HG03135 (cell line): Measurements from ENCODE around the gene FAM170B.

Source experiments
- ATAC-seq: cut with Tn5 transposase; IDR thresholded peaks from one replicate; pipeline ENCODE4 v1.9.1; 2021; ENCODE audit warnings: mild to moderate bottlenecking, moderate library complexity; ENCODE audit not compliant: unreplicated experiment

Gene FAM170B

DNA sequence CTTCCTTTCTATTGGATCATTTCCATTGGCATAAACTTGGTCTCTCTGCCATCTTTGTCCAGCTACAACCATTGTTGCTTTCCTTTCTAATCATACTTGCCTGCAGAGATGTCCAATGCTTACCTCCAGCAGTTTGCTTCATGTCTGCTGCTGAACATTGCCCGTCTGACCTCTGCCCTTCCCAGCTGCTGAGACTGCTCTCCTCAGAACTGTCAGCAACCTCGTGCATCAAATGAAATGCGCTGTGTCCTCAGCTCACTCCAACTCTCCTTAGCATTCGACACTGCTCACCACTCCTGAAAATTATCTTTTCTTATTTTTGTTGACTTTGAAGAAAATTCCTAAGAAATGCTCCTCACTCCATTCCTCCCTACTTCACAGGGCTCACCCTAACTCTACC, 5.0 kb downstream of the FAM170B start:
- no peak for ATAC-seq

DNA sequence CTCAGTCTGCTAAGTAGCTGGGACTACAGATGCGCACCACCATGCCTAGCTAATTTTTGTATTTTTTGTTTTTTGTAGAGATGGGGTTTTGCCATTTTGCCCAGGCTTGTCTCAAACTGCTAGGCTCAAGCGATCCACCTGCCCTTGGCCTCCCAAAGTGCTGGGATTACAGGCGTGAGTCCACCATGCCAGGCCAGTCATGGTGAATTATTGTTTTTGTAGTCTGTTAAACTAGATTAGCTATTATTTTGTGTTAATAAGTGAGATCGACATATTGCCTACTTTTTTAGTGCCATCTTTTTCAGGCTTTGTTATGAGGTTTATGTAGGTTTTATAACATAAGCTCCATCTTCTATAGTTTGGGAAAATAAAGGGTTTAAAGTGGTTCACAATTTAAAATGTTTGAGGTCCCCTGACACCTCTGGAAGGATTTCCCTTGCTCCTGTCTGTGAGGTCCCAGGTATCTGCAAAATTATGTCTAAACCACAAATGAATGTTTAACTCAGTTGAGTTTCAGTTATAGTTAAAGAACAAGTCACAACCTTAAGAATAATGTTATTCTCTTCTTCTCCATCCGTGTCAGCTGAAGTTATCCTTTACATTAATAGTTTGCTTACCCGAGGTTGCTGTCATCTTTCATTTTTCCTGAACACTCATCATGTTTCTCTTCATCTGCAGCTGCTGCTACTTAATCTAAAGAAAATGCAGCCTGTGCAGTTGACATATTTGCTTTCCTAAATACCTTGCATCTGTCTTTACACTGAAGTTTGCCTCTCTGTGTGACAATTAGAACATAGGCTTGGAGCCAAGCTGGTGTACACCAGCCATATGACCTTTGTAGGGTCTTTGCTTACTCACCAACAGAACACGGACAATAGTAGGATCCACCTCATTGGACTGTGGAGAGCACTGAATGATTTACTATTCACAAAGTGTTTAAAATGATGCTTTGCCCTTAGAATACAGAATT, 9.6 kb downstream of the FAM170B start:
- no peak for ATAC-seq

DNA sequence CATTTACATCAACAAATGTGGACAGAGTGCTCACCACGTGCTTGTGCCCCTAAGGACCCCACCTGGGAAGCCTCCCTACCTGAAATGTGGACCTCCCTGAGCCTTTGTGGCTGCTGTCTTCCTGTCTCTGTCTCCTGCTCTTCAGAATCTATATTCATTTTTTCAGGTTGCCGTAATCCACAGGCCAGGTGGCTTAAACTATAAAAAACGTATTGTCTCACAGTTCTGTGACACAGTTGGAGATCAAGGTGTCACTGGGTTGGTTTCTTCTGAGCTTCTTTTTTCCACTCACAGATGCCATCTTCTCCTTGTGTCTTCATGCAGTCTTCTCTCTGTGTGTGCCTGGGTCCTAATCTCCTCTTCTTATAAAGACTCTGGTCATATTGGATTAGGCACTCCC, 12.9 kb downstream of the FAM170B start:
- no peak for ATAC-seq

DNA sequence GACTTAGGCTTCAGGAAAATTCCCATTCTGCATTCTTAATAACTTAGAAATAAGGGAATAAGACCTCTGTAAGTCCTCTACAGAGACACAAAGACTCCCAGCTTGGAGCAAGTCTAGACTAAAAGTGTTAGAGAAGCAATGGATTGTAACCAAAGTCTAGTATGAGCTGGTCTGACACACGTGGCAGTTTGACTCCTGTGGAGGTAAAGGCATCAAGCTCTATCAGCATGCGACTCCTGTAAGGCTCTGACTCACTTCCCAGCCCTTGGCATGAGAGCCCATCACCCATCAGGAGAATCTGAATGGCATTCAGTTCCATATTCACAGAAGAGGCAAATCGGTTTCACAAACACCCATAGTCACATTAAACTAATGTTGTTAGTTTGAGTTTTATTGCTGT, 14.1 kb downstream of the FAM170B start:
- no peak for ATAC-seq

DNA sequence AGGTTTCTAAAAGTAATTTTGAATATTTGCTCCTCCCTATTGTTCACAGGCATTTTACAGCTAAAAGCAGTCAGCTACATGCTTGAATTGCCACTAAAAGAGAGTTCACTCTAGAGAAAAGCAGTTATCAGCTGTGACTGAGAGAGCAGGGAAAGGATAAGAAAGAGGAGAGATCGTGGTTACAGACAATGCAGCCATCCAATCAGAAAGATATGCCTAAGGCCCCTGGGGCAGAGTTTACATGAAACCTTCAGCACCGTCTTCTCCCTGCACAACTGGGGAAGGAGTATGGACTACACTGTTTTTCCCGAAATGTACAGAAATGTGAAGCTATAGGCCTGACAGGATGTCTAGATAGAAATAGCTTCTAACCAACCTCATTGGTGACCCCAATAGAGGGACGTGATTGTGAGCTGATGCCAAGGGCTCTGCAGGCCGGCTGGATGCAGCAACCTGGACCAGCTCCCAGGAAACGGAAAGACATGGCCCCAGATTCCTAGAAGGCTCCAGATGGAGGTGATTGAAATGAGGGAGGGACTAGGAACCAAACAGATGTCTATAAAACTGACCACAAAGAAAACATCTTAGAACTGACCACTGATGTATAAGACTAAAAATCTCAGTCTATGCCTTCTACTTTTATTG, 15.3 kb downstream of the FAM170B start:
- ATAC-seq, result no peak

DNA sequence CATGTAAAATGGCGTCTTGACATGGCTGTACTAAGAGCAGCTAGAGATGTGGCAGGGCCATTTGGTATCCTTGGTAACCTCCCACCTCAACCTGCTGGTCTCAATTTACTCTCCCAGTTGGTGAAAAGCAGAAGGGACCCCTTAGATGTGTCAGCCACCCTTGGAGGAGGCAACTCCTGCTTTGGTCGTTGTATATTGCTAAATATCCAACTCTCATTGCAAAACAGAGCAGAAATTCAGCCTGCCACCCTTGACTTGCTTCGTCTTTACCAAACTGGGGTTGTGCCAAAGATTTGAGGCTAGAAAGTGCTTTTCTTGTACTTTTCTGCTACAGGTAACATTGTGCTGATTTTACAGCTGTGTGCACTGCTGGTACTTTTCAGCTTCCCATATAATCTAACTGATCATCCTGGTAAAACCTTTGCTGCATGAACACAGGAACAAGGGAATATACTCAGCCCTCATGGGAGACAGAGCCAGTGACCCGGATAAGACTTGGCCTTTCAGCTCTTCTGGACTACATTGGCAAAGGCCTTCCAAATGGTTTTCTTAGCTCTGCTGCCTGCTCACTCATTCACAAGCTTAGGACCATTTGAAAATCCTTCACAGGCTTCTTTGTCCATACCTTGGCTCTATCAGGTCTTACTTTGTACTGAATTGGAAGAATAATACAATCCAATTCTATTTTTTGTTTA, 16.3 kb downstream of the FAM170B start:
- no peak for ATAC-seq

DNA sequence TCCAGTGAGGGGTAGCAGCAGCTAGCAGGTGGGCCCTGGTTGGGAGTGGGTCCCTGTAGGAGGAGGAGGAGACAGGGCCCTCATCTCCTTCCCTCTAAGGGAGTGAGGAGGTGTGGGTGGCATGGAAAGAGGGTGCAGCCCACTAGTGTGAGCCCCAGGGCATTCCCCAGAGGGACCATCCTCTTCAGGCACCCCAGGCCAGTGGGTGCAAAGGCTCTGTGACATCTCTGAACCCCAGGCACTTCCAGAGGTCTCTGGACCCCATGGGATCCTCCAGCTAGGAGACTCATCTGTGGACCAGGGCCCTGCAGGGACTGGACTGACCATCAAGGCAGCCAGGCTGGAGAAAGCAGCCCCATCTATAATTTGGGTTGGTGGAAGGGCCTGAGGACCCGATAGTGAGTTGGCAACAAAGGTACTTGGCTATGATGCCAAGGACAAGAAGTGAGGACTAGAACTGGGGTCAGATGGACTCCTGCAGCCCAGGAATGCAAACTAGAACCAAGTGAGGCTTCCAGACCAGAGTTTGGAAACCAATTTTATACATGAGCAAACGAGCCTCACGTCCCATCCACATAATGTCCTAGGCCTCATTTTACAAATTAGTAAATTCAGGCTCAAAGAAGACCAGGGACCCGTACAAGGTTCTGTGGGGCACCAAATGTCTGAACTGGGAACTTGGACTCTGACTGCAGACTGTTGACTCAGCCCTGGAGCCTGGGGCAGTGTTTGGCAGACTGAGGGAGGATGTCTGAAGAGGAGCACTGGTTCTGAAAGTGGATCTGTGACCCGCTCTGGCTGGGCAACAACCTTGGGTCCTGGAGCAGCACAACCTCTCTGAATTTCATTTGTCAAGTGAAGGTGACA, 17.1 kb downstream of the FAM170B start:
- ATAC-seq, result no peak

DNA sequence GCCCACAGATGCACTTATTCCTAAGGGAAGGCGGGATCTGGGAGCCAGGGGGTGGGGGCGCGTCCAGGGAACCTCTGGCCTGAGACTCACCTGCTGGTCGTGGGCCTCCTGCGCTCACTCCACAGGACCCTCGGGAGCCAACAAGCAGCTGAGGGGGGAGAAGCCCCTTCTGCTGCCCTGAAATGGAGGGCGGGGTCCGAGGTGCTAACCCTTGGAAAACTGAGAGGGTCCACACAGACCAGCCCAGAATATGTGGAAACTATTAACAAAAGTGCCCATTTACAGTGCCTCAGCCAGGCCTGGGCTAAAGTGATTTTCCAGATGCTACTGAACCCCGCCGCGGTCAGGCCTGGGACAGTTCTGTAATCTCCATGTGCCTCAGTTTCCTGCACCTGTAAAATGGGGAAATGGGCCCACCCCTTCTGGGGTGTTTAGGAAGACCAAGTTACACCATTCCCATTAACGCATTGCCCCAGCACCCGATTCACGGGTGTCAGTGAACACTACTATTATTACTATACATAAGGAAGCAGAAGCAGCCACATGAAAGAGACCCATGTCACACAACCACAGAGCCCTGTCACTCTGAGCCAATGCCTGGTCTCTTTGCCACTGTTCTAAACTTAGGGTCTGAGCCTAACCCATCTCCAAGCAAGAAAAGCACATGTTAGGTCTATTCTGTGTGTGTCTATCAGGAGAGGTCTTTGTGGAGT, 17.9 kb downstream of the FAM170B start:
- no peak for ATAC-seq

DNA sequence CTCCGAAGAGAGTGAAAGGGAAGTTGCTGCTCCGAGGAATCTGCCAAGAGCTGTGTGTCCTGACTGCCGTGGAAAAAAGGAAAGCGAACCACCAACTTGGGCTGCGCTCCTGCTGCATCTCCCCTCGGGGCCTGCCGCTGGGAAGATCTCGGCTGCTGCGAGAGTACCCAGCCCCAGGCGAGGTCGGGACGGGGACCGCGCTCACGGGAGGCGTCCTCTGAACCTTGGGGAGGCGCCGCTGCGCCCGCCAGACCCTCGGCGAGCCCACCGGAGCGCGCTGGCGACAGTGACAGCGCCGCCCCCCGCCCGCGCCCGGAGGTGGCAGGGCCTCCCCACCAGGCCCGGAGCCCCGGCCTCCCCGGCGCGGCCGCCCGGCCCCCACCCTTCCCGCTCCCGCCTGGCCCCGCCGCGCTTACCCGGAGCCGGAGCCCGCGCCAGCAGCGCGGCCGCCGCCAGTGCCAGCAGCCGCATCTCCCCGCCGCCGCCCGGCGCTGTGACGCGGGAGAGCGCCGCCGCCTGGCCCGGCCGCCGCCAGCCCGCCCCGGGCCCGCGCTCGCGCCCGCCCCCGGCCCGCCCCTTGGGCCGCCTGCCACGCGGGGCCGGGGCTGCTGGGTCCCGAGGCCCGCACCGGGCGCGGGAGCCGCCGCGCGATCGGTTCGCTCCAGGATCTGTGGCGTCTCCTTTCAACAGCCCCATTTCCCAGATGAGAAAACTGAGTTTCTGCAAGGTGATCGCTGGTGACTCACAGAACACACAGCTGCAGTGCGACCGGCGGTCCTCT, 18.6 kb downstream of the FAM170B start, which contains the start of gene VSTM4:
TSS of gene VSTM4 (minus strand) at position 508 of the 781 bp plus-strand sequence. CDS start at position 471, 37 bp downstream.
- ATAC-seq, result no peak

DNA sequence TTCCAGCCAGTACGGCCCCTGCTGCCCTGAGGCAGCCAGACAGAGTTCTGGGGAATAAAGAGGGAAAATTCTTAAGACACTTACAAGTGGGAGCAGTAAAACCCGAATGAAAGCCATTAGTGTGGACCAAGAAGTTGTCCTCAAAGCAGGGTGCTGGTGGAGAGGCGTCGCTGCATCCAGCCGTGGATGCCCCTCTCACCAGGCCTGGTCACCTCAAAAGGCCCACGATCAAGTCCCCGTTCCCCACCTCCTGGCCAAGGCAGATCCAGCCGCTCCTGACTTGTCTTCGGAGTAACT, 19.2 kb downstream of the FAM170B start:
- ATAC-seq, result no peak

DNA sequence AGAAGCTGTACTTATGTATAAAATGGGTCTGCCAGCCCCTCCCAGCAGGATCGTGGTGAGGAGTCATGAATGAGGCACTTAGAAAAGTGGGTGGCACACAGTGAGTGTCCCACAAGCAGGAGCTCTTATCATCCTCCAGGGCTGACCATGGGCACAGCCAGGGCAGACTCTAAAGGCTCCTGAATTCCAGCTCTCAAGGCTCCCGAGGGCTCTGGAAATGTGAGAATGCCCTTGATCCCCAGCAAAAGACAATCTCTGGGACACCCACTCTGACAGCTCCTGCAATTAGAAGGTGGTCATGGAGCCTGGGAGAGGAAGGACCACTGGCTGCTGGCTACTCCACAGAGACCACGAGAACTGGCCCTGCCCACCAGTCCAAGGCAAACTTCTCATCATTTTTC, 20.1 kb downstream of the FAM170B start:
- no peak for ATAC-seq

DNA sequence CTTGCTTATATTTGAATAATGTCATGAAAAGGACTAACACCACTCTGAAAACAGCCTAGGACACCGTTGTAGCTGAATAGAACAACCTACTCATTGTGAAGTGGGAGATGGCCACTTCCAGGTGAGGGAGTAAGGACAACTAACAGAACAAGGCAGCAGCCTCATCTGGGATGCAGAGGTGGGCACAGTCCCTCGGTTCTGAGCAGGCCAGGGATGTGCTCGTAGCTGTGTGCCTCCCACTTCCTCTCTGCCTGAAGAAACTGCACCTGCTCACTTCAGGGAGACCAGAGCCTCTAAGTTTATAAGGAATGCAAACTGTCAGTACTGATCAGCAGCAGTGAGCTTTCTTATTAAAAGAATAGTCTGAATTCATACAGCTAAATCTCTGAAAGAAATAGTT, 21.0 kb downstream of the FAM170B start:
- no peak for ATAC-seq

DNA sequence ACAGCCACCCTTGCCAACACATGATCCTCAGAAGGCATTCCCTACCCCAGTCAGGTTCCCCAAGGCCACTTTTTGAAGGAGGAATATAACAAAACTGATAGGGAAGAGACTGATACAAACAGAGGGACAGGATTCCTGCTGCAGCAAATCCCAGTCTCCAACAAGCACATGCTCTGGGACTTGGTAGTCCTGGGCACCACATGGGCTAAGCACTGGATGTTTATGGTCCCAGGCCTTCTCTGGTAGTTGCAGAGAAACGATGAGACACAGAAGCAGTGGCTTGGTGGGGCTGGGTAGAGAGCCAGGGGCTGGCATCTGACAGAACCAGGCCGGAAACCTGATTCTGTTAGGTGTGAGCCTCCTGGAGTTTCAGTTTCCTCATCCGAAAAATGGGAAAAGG, 21.7 kb downstream of the FAM170B start:
- no peak for ATAC-seq

DNA sequence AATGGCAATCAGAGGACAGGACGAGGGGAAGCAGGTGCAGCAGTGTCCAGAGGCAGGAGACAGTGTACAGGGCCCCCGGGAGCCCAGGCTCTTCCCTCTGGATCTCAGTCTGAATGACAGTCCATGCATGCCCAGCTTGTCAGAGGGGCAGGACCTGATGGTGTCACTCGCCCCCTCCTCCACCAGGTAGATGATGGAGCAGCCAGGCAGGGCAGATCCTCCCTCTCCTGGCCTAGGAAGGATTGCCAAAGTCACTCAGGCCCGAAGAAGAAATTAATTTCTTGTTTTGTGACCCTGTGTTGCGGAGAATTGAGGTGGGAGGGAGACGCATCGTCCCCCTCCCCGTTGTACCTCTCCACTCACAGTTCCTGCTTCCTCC, 22.5 kb downstream of the FAM170B start:
- ATAC-seq, result no peak

DNA sequence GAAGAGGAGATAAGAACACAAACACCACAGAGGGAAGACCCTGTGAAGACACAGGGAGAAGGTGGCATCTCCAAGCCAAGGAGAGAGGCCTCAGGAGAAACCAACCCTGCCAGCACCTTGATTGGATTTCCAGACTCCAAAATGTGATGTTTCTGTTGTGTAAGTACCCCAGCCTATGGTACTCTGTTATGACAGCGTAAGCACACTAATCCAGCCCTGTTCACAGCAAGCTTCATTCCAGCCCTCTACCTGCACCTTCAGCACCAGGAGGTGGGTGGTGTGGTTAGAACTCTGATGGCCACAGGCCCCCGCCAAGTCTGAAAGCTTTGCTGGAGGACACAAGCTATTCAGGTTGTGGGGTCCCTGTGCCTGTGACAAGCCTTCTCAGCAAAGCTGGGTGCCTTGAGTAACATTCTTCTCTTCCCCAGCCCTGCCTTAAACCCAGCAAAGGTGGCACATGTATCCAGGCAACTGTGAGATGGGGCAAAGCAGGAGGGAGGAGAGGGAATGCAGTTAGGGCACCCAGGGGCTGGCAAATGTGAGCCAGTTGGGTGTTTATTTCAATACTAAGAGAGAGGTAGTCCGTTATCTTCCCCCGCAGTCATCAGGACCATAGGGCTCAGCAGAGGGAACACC, 23.0 kb downstream of the FAM170B start:
- no peak for ATAC-seq

DNA sequence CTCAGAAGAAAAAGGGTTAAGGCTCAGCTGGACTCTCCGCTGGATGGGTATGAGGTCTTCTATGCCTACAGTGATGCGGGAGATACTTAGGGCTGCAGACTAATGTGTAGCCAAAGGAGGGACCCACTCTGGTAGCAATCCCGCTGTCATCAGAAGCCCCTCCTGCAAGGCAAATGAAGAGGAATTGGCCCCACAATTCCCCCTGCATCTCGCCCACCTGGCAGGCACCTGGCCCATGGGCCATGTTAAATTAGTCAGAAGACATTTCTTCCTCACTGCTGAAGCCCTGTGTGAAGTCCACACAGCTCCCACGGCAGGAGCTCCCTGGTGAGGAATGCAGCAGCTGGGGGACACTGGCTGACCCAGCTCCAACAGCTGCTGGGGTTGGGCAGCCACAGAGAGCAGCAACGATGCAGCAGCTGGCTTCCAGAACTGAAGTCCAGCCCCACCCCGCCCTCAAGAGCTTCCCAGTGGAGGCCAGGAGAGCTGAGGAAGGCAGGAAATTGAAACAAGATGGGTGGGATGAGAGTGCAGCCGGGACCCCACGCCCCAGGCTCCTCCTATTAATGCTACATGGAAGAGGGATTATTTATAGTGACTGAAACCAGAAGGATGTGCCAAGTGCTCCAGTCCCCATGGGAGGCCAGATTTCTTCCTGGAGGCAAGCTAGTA, 24.0 kb downstream of the FAM170B start:
- no peak for ATAC-seq

DNA sequence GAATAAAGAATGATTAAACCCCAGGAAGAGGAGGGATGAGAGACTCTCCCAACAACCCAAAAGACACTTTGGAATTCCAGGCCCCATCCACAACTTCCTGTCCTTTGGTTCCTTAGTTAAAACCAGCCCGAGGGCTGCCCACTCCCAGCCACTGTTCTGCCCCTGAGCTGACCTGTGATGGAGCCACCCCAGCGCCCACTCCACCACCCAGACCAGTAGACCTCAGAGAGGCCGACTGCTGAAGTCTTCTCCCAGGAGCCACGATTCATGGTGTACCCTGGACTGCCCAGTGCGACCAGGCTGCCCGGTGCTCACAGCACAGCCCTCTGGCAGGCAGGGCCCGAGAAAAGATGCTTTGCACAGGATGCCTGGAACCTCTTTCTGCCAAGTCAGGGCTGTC, 25.2 kb downstream of the FAM170B start:
- ATAC-seq, result no peak

DNA sequence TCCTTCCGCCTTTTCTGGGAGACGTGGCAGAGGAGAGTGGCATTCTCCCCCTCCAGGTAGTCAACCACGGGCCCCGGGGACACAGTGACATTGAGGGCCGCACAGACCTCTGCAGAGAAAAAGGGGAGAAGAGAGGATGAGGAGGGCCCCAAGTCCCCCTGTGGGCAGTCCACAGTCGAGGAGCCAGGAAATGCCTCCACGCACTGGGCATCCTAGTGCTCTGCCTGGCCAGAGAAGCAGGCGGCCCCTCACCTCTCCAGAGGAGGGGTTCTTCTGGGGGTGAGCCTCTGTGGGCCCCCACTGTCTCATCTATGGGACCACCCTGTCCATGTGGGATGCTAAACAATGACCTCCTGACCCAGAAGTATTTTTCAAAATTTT, 25.9 kb downstream of the FAM170B start:
- no peak for ATAC-seq
